Endothelial cell of umbilical vein (primary cell): ENCODE data around the gene BSND. TPM values are rescaled to one million over a fixed set of nuclear protein-coding genes. Genes with fewer than 3 reads are reported as not detected.

ENCODE experiments used
- BruUV-seq: library from RNA; stranded (reverse); fragments of 400-500 nt; replicated peaks from 2 replicates; lab custom pipeline; 2021; lab: Mats Ljungman, UMichigan
- CTCF ChIA-PET: fragments of 300-600, 350-600 bp; sonication (Branson Sonifier 250); formaldehyde crosslinking; loops from one replicate; lab custom pipeline; 2021; ENCODE audit warnings: antibody characterized with exemption, inconsistent platforms; lab: Charles Lee
- POLR2A ChIA-PET: fragments of 300-600, 350-600 bp; sonication (Branson Sonifier 250); formaldehyde crosslinking; loops from one replicate; lab custom pipeline; 2021; ENCODE audit warnings: antibody characterized with exemption, inconsistent platforms; lab: Charles Lee
- DNase-seq: peaks from one replicate; pipeline ENCODE4 v3.0.0-alpha.2; 2011; ENCODE audit warnings: low read depth, low spot score
- FAIRE-seq: peaks from 2 replicates; lab custom pipeline; 2011; peaks lifted over from hg19 to GRCh38; lab: Jason Lieb, UNC
- H2AFZ ChIP-seq: 2 replicates; pipeline ENCODE4 v1.6.0; 2012; ENCODE audit warnings: low read depth, low read length, control low read depth, inconsistent platforms
- H3K27ac ChIP-seq: 2 replicates; pipeline ENCODE4 v1.5.1; 2011; ENCODE audit warnings: low read depth, mild to moderate bottlenecking, control low read depth, low read length, moderate library complexity; ENCODE audit not compliant: insufficient read depth
- H3K27me3 ChIP-seq, 2 experiments: 2 replicates each; pipeline versions ENCODE4 v1.6.0 to v1.6.1; 2011; ENCODE audit warnings: low read length in 2 of 2, mixed read lengths in 1 of 2; ENCODE audit not compliant: control insufficient read depth in 2 of 2, insufficient read depth in 2 of 2
- H3K36me3 ChIP-seq, 2 experiments: 2 replicates in 1 of 2; 3 replicates in 1 of 2; pipeline ENCODE4 v1.5.1; 2011; ENCODE audit warnings: low read length in 2 of 2, mild to moderate bottlenecking in 1 of 2, moderate library complexity in 1 of 2; ENCODE audit not compliant: control insufficient read depth in 2 of 2, insufficient read depth in 2 of 2; ENCODE audit errors: extremely low read depth in 1 of 2
- H3K4me1 ChIP-seq: 3 replicates; pipeline ENCODE4 v1.5.1; 2011; ENCODE audit warnings: mild to moderate bottlenecking, low read length; ENCODE audit not compliant: control insufficient read depth, insufficient read depth; ENCODE audit errors: extremely low read depth
- H3K4me2 ChIP-seq: 2 replicates; pipeline ENCODE4 v1.6.1; 2011; ENCODE audit warnings: low read length, control low read depth, mixed read lengths; ENCODE audit not compliant: insufficient read depth
- H3K4me3 ChIP-seq, 3 experiments: fragments of 200-600 bp in 1 of 3; sonication (generic), shearing (Covaris generic) in 1 of 3; replicated peaks in 1 of 3; 2 replicates each; pipeline ENCODE4 v1.5.1; 2011 to 2016; ENCODE audit warnings: control low read depth in 3 of 3, low read length in 3 of 3, mild to moderate bottlenecking in 2 of 3, inconsistent platforms in 1 of 3, low read depth in 1 of 3, moderate library complexity in 1 of 3; ENCODE audit not compliant: insufficient read depth in 1 of 3
- H3K79me2 ChIP-seq: 2 replicates; pipeline ENCODE4 v1.6.0; 2012; ENCODE audit warnings: low read length, inconsistent platforms; ENCODE audit not compliant: control insufficient read depth, insufficient read depth
- H3K9ac ChIP-seq: replicated peaks from 2 replicates; pipeline ENCODE3; 2011; ENCODE audit warnings: low read length, control low read depth; ENCODE audit not compliant: insufficient read depth; ENCODE audit errors: extremely low read depth
- H3K9me1 ChIP-seq: replicated peaks from 3 replicates; pipeline ENCODE4 v1.6.0; 2011; ENCODE audit warnings: mild to moderate bottlenecking, low read length; ENCODE audit not compliant: control insufficient read depth, insufficient read depth; ENCODE audit errors: extremely low read depth
- H3K9me3 ChIP-seq: replicated peaks from 2 replicates; pipeline ENCODE4 v1.5.1; 2012; ENCODE audit warnings: low read length, inconsistent platforms; ENCODE audit not compliant: control insufficient read depth, insufficient read depth
- H4K20me1 ChIP-seq: replicated peaks from 2 replicates; pipeline ENCODE3; 2011; ENCODE audit warnings: mild to moderate bottlenecking, low read length; ENCODE audit not compliant: control insufficient read depth, insufficient read depth; ENCODE audit errors: extremely low read depth
- EZH2 ChIP-seq: IDR thresholded peaks from 2 replicates; pipeline ENCODE4 v1.6.1; 2012; ENCODE audit warnings: borderline replicate concordance, low read depth, mild to moderate bottlenecking, moderate library complexity, low read length, inconsistent platforms; ENCODE audit not compliant: severe bottlenecking
- FOS ChIP-seq: IDR thresholded peaks from 2 replicates; pipeline ENCODE4 v1.6.1; 2011; ENCODE audit warnings: mild to moderate bottlenecking, low read length, moderate library complexity, borderline replicate concordance; ENCODE audit not compliant: insufficient read depth
- GATA2 ChIP-seq: IDR thresholded peaks from 2 replicates; pipeline ENCODE4 v1.7.0; 2011; ENCODE audit warnings: low read depth, mild to moderate bottlenecking, moderate library complexity, mixed read lengths, low read length; ENCODE audit not compliant: insufficient read length, insufficient read depth
- JUN ChIP-seq: IDR thresholded peaks from 2 replicates; pipeline ENCODE4 v1.6.1; 2011; ENCODE audit warnings: borderline replicate concordance, low read depth; ENCODE audit not compliant: insufficient read length, insufficient read depth
- MYC ChIP-seq: IDR thresholded peaks from one replicate; pipeline ENCODE4 v1.6.1; 2011; ENCODE audit warnings: mild to moderate bottlenecking, low read depth, low read length
- POLR2A ChIP-seq: IDR thresholded peaks from 2 replicates; pipeline ENCODE4 v1.6.1; 2012; ENCODE audit warnings: low read depth, mild to moderate bottlenecking, control low read depth, low read length
- POLR2AphosphoS5 ChIP-seq: IDR thresholded peaks from 2 replicates; pipeline ENCODE4 v1.6.1; 2012; ENCODE audit warnings: low read depth, mild to moderate bottlenecking, control low read depth, low read length, moderate library complexity; ENCODE audit not compliant: insufficient read depth
- dilution Hi-C: fragments of 300-500 bp; cut with MboI; formaldehyde crosslinking; loops from one replicate; pipeline ENCODE4 v1.15.0; 2019; ENCODE audit warnings: low sequenced_read_pairs; ENCODE audit not compliant: extremely low pct_ligation_motif_present
- intact Hi-C: fragments of 100-400 bp; cut with micrococcal nuclease; formaldehyde crosslinking; loops from one replicate; pipeline ENCODE4 v1.10.0; 2022
- polyA plus RNA-seq, 4 experiments: library from polyadenylated mRNA; depleted of rRNA in 3 of 4; stranded (reverse) in 3 of 4; unstranded in 1 of 4; fragments of >200 nt; gene quantifications; 2 replicates each; pipeline versions ENCODE4 v1.2.1 to v1.2.3, GENCODE V29; 2011 to 2012; ENCODE audit warnings: missing spikeins in 1 of 4
- total RNA-seq: library from RNA; stranded (reverse); gene quantifications from 2 replicates; pipeline ENCODE4 v1.2.3, GENCODE V29; 2021
- TF ChIP-seq, protein P1 (sequence below): IDR thresholded peaks from 2 replicates; pipeline ENCODE4 v1.6.1; 2011; ENCODE audit not compliant: insufficient read depth, insufficient read length
- TF ChIP-seq, protein P2 (sequence below), 2 donors: IDR thresholded peaks; 1 replicate in 1 of 2; 2 replicates in 1 of 2; pipeline ENCODE4 v1.5.1; 2011; ENCODE audit warnings: low read length in 2 of 2, mild to moderate bottlenecking in 2 of 2, moderate library complexity in 2 of 2, control low read depth in 1 of 2, inconsistent platforms in 1 of 2, low read depth in 1 of 2; ENCODE audit not compliant: insufficient read depth in 1 of 2; ENCODE audit errors: extremely low read depth in 1 of 2

BSND gene
- total and polyA plus RNA-seq, 2 donors (not counting 3 experiments of a cell fraction or from before 2014, with no cell fraction given): not detected

DNA sequence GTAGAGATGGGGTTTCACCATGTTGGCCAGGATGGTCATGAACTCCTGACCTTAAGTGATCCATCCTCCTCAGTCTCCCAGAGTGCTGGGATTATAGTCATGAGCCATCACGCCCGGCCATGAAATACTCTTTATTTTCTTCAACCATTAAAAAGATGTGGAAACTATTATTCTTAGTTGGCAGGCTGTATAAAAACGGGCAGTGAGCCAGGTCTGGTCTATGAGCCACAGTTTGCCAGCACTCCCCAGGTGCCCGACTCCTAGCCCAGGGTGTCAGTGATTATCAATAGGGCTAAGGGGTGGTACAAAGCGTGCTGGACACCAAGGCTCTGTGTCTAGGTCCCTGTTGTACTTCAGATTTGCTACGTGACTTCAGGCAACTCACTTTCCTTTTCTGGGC, 22.0 kb upstream of the BSND start:
- TF ChIP-seq FOS (no peak), POLR2AphosphoS5 (no peak), MYC (no peak), POLR2A (no peak), EZH2 (no peak), GATA2 (no peak), JUN (no peak)
- TF ChIP-seq, protein P1, sequence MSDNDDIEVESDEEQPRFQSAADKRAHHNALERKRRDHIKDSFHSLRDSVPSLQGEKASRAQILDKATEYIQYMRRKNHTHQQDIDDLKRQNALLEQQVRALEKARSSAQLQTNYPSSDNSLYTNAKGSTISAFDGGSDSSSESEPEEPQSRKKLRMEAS: no peak
- TF ChIP-seq, protein P2, sequence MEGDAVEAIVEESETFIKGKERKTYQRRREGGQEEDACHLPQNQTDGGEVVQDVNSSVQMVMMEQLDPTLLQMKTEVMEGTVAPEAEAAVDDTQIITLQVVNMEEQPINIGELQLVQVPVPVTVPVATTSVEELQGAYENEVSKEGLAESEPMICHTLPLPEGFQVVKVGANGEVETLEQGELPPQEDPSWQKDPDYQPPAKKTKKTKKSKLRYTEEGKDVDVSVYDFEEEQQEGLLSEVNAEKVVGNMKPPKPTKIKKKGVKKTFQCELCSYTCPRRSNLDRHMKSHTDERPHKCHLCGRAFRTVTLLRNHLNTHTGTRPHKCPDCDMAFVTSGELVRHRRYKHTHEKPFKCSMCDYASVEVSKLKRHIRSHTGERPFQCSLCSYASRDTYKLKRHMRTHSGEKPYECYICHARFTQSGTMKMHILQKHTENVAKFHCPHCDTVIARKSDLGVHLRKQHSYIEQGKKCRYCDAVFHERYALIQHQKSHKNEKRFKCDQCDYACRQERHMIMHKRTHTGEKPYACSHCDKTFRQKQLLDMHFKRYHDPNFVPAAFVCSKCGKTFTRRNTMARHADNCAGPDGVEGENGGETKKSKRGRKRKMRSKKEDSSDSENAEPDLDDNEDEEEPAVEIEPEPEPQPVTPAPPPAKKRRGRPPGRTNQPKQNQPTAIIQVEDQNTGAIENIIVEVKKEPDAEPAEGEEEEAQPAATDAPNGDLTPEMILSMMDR (IDR thresholded peaks at IDR 0.05; ENCODE audit: extremely low read depth in 1 of 2, insufficient read depth in 1 of 2, low read depth in 1 of 2, low read length in 2 of 2): no peak
- DNase-seq (no peak), FAIRE-seq (no peak)
- Histone ChIP-seq H3K79me2 (no peaks in the 10 kb centered on the region), H3K9me3 (no peaks in the 10 kb centered on the region), H3K9ac (no peak overlapping the region), H3K4me1 (no peaks in the 10 kb centered on the region), H3K27me3 (peaks cover 18 to 25% of the 10 kb centered on the region in 2 experiments), H3K4me3 (no peak overlapping the region), H3K9me1 (no peaks in the 10 kb centered on the region), H3K4me2 (no peak overlapping the region), H2AFZ (no peak overlapping the region), H3K36me3 (no peaks in the 10 kb centered on the region), H3K27ac (no peak overlapping the region), H4K20me1 (no peaks in the 10 kb centered on the region)
- dilution Hi-C loops: no loop called here
- BruUV-seq: no TSS peak
- POLR2A ChIA-PET: no interaction called here
- intact Hi-C loops: no loop called here
- CTCF ChIA-PET: interaction anchor here (1.1 to 25.0 kb wide), 3 partner anchors 19 to 31 kb away, joined by 3 to 918 read pairs (median 3); no protein-coding TSS in a partner anchor
